GM18526 (cell line): ENCODE measurements around the gene WBP4.

Experiments
- POLR2A ChIP-seq: IDR thresholded peaks from 3 replicates; pipeline ENCODE4 v1.6.1; 2011; ENCODE audit not compliant: insufficient read length; ENCODE audit errors: extremely low read depth

The WBP4 gene

GRCh38 chr13:41117869-41118268, 56.6 kb downstream of the WBP4 start:
- no peak for TF ChIP-seq POLR2A

- no peak for TF ChIP-seq POLR2A
Measured at GRCh38 chr13:41122838-41123237, 61.5 kb downstream of the WBP4 start.

GRCh38 chr13:41127701-41128100, 66.4 kb downstream of the WBP4 start:
- TF ChIP-seq POLR2A = no peak

GRCh38 chr13:41130356-41130755, 69.0 kb downstream of the WBP4 start:
- TF ChIP-seq POLR2A = no peak

- TF ChIP-seq POLR2A = peak; percentile 74
Measured at GRCh38 chr13:41132512-41133152, 71.3 kb downstream of the WBP4 start, which contains the start of gene KBTBD6. TSS of gene KBTBD6 (minus strand) at chr13:41132802. CDS start at chr13:41132511, 291 bp downstream.
